ENCODE results near the gene PLEKHG7. TPM values are rescaled to one million over a fixed set of nuclear protein-coding genes. Genes with fewer than 3 reads are reported as not detected.

The PLEKHG7 gene
- total and polyA plus RNA-seq, 9 of the 15 experiments (the other 6 are each of a cell fraction or from before 2014, with no cell fraction given) = 0.03 TPM; not detected in 8

GRCh38 chr12:92757597-92758121 is 54.9 kb downstream of the PLEKHG7 start (continued):
- TF ChIP-seq REST (IDR thresholded peaks at IDR 0.05; ENCODE audit: borderline replicate concordance) (no peak), REST (CRISPR knock-in tag; IDR thresholded peaks at IDR 0.05; ENCODE audit: low read depth) (no peak), KLF6 (CRISPR knock-in tag; IDR thresholded peaks at IDR 0.05; ENCODE audit: borderline replicate concordance) (no peak), SRSF9 (IDR thresholded peaks at IDR 0.05; ENCODE audit: borderline replicate concordance, low read depth, low read length) (no peak), ZFP36 (IDR thresholded peaks at IDR 0.05; ENCODE audit: low read depth, low read length, partially characterized antibody) (no peak), MEF2D (tag; conservative IDR thresholded peaks at IDR 0.05; ENCODE audit: low read depth) (no peak), POLR2A (conservative IDR thresholded peaks at IDR 0.05) (no peak), PBX2 (CRISPR knock-in tag; IDR thresholded peaks at IDR 0.05; ENCODE audit: low read depth) (no peak), PBX2 (tag; conservative IDR thresholded peaks at IDR 0.05; ENCODE audit: low read depth) (no peak), TBP (optimal IDR thresholded peaks at IDR 0.05; ENCODE audit: low read depth, low read length) (no peak), CHD2 (IDR thresholded peaks at IDR 0.05; ENCODE audit: low read depth, low read length) (no peak), ARID4B (CRISPR knock-in tag; IDR thresholded peaks at IDR 0.05) (no peak), ZBTB17 (CRISPR knock-in tag; IDR thresholded peaks at IDR 0.05) (no peak)
